C4-2B (cell line): Measurements from ENCODE around the gene TIGD3.

Source experiments
- H3K27ac ChIP-seq: fragments of 450-650 bp; 2 replicates; pipeline ENCODE4 v1.5.1; 2017
- ZFX ChIP-seq: fragments of 450-650 bp; IDR thresholded peaks from 2 replicates; pipeline ENCODE4 v1.6.1; 2017
- TF ChIP-seq, protein P1 (sequence below): fragments of 450-650 bp; conservative IDR thresholded peaks from 2 replicates; pipeline ENCODE4 v1.5.1; 2017; ENCODE audit warnings: mild to moderate bottlenecking

TIGD3 gene, protein sequence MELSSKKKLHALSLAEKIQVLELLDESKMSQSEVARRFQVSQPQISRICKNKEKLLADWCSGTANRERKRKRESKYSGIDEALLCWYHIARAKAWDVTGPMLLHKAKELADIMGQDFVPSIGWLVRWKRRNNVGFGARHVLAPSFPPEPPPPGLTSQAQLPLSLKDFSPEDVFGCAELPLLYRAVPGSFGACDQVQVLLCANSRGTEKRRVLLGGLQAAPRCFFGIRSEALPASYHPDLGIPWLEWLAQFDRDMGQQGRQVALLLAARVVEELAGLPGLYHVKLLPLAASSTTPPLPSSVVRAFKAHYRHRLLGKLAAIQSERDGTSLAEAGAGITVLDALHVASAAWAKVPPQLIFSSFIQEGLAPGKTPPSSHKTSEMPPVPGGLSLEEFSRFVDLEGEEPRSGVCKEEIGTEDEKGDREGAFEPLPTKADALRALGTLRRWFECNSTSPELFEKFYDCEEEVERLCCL

DNA sequence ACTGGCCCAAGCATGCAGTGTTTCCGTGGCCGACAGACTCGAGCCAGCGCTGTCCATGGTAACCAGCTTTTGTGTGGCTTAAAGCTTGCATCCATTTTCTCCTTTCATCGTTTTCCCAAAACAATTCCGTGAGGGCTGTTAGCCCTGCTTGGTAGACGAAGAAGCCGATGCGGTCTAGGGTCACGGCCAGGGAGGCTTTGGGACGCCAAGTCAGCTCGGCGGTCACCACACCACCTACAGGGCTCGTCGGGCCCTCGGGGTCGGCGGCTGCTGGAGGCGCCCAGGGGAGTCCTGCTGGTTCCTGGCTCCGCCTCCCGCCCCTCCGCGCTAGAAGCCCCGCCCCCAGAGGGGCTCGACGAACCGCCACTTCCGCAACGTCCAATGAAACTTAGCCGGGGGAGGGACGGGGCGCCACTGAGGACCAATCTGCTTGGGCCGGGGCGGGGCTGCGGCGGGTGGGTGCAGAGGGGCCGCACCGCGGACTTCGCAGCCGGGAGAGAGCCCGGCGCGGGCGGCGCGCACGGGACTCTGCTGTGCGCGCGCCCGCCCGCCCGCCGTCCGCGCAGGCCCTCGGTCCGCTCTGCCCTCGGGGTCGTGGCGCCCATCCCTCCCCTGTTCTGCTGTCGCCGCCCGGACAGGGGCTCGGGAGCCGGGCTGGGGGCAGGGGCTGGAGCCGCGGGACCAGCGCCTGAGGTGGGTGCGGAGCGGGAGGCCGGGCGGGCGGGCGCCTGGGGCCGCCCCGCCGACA lies at the start of gene TIGD3:
Gene TIGD3 (plus strand): TSS at position 487 of the 748 bp plus-strand sequence. CDS start 1,058 bp downstream, outside the sequence.
- TF ChIP-seq ZFX = 0 out of 2 replicates have a peak, but pooled peaks have one; percentile 45
- TF ChIP-seq, protein P1, sequence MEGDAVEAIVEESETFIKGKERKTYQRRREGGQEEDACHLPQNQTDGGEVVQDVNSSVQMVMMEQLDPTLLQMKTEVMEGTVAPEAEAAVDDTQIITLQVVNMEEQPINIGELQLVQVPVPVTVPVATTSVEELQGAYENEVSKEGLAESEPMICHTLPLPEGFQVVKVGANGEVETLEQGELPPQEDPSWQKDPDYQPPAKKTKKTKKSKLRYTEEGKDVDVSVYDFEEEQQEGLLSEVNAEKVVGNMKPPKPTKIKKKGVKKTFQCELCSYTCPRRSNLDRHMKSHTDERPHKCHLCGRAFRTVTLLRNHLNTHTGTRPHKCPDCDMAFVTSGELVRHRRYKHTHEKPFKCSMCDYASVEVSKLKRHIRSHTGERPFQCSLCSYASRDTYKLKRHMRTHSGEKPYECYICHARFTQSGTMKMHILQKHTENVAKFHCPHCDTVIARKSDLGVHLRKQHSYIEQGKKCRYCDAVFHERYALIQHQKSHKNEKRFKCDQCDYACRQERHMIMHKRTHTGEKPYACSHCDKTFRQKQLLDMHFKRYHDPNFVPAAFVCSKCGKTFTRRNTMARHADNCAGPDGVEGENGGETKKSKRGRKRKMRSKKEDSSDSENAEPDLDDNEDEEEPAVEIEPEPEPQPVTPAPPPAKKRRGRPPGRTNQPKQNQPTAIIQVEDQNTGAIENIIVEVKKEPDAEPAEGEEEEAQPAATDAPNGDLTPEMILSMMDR = no peak
- H3K27ac ChIP-seq = peak within 1 kb of the TSS; percentile 64

DNA sequence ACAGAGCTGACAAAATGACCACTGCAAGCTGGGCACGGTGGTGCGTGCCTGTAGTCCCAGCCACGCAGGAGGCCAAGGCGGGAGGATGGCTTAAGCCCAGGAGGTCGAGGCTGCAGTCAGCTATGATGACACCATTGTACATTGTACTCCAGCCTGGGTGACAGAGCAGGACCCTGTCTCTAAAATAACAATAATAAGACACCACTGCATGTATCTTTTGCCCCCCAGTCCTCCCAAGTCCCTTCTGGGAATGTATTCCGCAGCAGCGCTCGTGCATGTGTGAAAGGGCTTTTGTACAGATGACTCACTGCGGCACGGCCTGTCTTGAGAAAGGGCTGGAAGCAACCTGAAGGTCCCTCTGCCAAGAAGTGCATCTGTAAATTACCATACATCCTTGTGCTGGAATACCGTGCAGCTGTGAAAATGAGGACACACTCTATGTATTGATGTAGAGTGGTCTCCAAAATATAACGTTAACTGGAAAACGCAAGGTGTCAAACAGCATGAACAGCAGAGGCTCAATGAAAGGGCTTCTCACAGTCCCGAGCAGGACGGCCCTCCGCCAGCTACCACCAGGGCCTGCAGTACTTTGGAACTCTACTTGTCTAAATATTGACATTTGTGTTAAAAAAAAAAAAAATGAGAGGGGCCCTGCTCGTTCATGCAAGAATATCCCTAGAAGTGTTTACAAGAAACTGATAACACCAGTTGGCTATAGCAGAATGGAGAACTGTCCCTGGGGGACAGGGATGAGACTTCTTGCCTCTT lies 48.9 kb upstream of the TIGD3 start:
- TF ChIP-seq, protein P1 = no peak
- no peak for TF ChIP-seq ZFX
- no peak overlapping the region for H3K27ac ChIP-seq

DNA sequence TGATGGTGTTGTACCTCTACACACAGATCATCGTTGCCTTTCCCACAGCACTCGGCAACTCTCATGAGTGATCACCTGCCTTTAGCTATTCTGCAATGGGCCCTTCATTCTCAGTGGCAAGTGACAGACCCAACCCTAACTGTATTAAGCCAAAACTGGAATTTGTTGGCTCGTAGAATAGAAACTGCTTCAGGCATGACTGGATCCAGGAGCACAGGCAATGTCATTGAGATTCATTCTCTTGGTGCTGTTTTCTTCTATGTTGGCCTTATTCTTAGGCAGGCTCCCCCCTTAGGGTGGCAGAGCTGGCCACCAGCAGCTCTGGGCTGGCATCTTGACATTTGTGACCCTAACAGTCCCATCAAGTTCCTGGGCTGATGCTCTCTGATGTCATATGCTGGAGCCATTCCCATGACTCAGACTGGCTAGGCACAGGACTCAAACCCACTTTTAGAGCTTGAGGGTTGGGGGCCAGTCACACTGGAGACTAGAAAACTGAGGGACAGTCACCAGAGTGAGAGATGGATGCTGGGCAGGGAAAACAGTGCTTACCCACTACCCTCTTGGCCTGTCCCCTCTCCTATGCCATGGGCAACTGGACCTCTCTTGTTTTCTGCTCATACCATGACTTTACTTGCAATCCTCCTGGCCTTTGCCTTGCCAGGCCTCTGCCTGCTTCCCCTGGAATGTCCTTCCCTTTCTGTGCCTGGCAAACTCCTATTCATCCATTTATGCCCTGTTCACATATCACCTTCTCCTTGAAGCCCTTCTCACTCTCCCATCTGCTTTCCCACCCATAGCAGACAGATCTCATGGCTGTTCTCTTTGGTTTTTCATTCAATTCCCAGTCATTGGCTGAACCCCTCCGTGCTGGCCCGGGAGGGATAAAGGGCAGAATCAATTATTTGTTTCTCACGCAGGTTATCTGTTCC lies 47.0 kb upstream of the TIGD3 start:
- TF ChIP-seq, protein P1 = no peak
- no peak for TF ChIP-seq ZFX
- H3K27ac ChIP-seq = no peak overlapping the region

DNA sequence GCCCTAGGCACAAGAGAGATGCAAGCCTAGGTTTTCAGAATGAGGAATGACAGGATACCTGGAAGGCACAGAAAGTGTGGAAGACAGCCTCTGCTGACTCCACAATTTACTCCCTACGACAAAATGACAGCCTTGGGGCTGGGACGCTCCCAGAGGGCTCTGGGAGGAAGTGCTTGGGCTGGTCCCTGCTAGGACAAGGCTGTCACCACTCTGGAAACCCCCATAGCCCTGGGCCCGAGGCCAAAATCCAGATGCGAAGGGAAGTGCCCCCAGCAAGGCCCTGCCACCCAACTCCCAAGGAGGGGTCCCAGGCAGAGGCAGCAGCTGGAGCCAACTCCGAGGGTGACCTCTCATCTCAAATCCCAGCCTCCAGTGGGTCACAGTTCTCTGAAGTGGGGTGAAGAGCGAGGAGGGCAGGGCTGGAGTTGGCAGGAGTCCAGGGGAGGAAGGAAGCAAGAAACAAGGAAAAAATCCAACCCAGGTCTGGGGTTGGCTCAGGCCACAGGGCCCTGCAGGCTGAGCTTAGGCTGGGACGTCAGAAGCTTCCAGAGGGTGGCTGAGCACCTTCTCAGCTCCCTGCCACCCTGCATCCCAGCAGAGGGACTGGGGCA lies 46.2 kb upstream of the TIGD3 start:
- TF ChIP-seq, protein P1 = no peak
- no peak for TF ChIP-seq ZFX
- H3K27ac ChIP-seq = no peak overlapping the region

DNA sequence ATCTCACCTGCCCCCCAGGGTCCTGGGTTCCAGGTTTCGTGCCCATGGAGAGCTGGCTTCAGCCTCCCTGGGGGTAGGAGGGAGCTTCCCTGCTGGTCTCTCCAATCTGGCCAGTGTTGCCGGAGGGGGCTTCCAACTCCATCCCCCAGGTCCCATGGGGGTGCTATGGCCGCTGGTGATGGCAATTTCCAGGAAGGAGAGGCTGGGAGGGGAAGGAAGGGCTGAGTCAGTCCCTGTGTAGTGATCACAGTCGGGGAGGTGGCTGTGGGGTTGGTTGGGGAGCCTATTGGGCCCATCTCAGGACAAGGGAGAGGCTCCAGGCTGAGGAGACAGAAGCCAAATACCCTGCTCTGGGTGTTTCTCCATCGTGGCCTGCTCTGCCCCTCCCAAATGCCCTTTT lies 45.5 kb upstream of the TIGD3 start:
- no peak for TF ChIP-seq ZFX
- no peak overlapping the region for H3K27ac ChIP-seq

DNA sequence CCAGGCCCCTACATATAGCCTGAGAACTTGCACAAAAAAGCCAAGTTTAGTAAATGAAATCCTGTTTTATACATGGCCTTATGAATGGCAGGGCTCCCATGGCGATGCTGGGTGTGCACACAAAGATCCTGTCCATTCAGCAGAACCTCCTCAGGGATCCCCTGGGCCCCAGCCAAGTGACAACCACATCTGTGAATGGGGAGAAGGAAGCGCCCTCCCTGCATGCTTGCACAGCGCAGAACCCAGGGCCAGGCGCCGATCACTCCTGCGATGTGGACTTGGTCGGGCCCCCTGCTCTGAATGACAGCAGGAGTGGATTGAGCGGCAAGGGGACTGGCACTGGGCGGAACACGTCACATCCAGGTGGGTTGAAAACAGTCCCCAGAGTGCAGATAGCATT lies 44.3 kb upstream of the TIGD3 start:
- TF ChIP-seq, protein P1 = no peak
- no peak for TF ChIP-seq ZFX

More for the DNA sequence above, 44.3 kb upstream of the TIGD3 start:
- no peak overlapping the region for H3K27ac ChIP-seq
